Activated naive CD4-positive, alpha-beta T cell treated with anti-CD3 and anti-CD28 coated beads, Interleukin-2, amount 10 ng/mL, durations not matched to agents 7 days and 5 days (primary cell): ENCODE data around the gene B3GAT1.

Experiments used
- CTCF ChIA-PET: fragments of 350-600 bp; sonication (Branson Sonifier 250); formaldehyde crosslinking; loops from one replicate; lab custom pipeline; 2021; ENCODE audit warnings: antibody characterized with exemption; lab: Charles Lee
- DNase-seq: peaks from one replicate; pipeline ENCODE4 v3.0.0-alpha.2; 2020
- H3K27ac Mint-ChIP-seq: one replicate; pipeline ENCODE4 v1.8.0; 2021; ENCODE audit warnings: mild to moderate bottlenecking, moderate library complexity, mixed read lengths
- H3K27me3 Mint-ChIP-seq: one replicate; pipeline ENCODE4 v1.8.0; 2021; ENCODE audit warnings: mild to moderate bottlenecking, mixed read lengths
- H3K36me3 Mint-ChIP-seq: one replicate; pipeline ENCODE4 v1.8.0; 2021; ENCODE audit warnings: mixed read lengths
- H3K4me1 Mint-ChIP-seq: one replicate; pipeline ENCODE4 v1.8.0; 2021; ENCODE audit warnings: mixed read lengths
- H3K4me3 Mint-ChIP-seq: one replicate; pipeline ENCODE4 v1.8.0; 2021; ENCODE audit warnings: mild to moderate bottlenecking, moderate library complexity, mixed read lengths
- H3K9me3 Mint-ChIP-seq: one replicate; pipeline ENCODE4 v1.8.0; 2021; ENCODE audit warnings: mixed read lengths

The B3GAT1 gene

DNA sequence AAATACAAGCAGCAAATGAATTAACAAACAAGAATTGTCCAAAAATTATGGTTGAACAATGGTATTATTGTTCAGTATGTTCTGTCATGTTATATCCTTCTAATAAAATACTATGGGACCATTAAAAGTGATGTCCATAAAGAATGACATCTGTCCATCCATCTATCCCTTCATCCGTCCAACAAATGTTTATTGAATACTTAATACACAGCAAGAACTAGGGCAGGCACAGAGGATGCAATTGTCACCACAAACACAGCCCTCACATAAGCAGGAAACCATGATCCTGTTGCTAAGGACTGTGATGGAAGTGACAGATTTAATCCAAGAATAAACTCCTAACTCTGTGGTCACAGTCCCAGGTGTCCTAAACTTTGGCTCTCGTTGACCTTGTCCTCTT is 20.7 kb upstream of the B3GAT1 start:
- CTCF ChIA-PET = no interaction called here
- H3K36me3 Mint-ChIP-seq = no peaks in the 10 kb centered on the region

GRCh38 chr11:134429106-134429505 is 17.1 kb upstream of the B3GAT1 start:
- H3K27ac Mint-ChIP-seq = no peak overlapping the region
- CTCF ChIA-PET = no interaction called here
- H3K9me3 Mint-ChIP-seq = no peaks in the 10 kb centered on the region

More for the DNA sequence above, 20.7 kb upstream of the B3GAT1 start:
- peaks cover 27% of the 10 kb centered on the region for H3K27me3 Mint-ChIP-seq
- H3K4me3 Mint-ChIP-seq = no peak overlapping the region
- no peaks in the 10 kb centered on the region for H3K4me1 Mint-ChIP-seq
- no peaks in the 10 kb centered on the region for H3K9me3 Mint-ChIP-seq
- no peak overlapping the region for H3K27ac Mint-ChIP-seq
- no peak for DNase-seq

DNA sequence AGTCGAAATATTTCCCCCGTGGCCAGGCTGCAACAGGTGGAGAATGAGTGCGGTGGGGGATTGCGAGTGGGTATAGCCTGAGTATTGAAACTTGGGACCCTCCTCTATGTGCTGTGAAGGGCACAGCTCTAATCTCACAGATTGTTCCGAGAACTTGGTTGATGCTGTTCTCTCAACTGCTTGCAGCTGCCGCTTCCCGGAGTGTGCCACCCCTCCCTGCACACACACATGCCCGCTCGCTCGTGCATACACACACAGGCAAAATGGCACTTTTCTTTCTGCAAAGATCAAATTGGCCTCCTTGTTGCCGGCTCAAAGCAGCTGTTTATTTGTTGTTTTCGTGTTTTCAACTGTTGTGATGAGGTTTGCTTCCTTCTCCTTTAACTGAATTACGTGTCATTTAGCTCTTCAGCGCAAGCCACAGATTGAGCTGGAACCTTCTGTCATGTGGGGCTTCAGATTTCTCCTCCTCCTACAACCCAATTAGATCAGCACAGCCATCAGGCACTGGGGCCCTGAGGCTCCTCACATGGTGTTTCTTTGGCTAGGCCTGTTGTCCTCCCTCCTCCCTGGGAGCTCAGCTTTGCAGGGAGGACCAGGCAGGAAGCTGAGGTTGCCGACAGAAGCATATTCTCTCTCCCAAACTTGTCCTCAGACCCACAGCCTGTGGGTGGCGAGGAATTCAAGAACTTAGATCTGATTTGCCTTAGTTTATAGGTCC is 13.9 kb upstream of the B3GAT1 start:
- no peaks in the 10 kb centered on the region for H3K4me1 Mint-ChIP-seq
- peaks cover 32% of the 10 kb centered on the region for H3K27me3 Mint-ChIP-seq
- no peaks in the 10 kb centered on the region for H3K36me3 Mint-ChIP-seq
- no peaks in the 10 kb centered on the region for H3K9me3 Mint-ChIP-seq
- no peak for DNase-seq
- CTCF ChIA-PET = no interaction called here
- no peak overlapping the region for H3K4me3 Mint-ChIP-seq
- no peak overlapping the region for H3K27ac Mint-ChIP-seq

More at GRCh38 chr11:134429106-134429505, 17.1 kb upstream of the B3GAT1 start:
- DNase-seq = no peak
- Mint-ChIP-seq H3K27me3 (peaks cover 27% of the 10 kb centered on the region), H3K4me1 (no peaks in the 10 kb centered on the region), H3K36me3 (no peaks in the 10 kb centered on the region), H3K4me3 (no peak overlapping the region)

- H3K4me1 Mint-ChIP-seq = no peaks in the 10 kb centered on the region
- H3K27me3 Mint-ChIP-seq = peaks cover 28% of the 10 kb centered on the region
- no peaks in the 10 kb centered on the region for H3K9me3 Mint-ChIP-seq
- CTCF ChIA-PET = no interaction called here
- no peak for DNase-seq
- H3K4me3 Mint-ChIP-seq = no peak overlapping the region
- H3K27ac Mint-ChIP-seq = no peak overlapping the region
- no peaks in the 10 kb centered on the region for H3K36me3 Mint-ChIP-seq
Measured at GRCh38 chr11:134425413-134425812, 13.4 kb upstream of the B3GAT1 start.

DNA sequence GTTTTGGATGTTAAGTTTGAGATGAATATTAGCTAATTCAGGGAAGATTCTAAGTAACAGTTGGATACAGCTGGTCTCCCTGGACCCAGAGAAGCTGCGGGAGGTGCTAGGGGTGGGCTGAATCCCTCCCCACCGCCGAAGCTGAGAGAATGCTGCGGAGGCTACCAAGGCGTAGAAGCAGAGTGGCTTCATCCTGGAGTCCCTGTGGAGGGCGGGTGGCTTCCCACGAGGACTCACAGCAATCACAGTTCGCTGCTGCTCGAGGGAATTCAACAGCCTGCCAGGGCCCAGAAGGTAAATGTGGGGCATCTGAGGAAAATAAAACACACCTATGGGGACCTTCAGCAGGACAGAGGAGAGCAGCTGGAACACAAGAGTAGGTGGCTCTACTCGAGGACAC is 11.1 kb upstream of the B3GAT1 start:
- no peak for DNase-seq
- CTCF ChIA-PET = no interaction called here
- Mint-ChIP-seq H3K4me3 (no peak overlapping the region), H3K27me3 (peaks cover 29% of the 10 kb centered on the region), H3K36me3 (no peaks in the 10 kb centered on the region), H3K9me3 (no peaks in the 10 kb centered on the region), H3K27ac (no peak overlapping the region), H3K4me1 (no peaks in the 10 kb centered on the region)

- no peak for DNase-seq
- Mint-ChIP-seq H3K27me3 (peaks cover 67% of the 10 kb centered on the region), H3K36me3 (no peaks in the 10 kb centered on the region), H3K9me3 (no peaks in the 10 kb centered on the region), H3K27ac (no peak overlapping the region), H3K4me3 (no peak overlapping the region), H3K4me1 (peaks cover 5% of the 10 kb centered on the region)
- CTCF ChIA-PET = no interaction called here
Measured at GRCh38 chr11:134417871-134418840, 6.1 kb upstream of the B3GAT1 start.

DNA sequence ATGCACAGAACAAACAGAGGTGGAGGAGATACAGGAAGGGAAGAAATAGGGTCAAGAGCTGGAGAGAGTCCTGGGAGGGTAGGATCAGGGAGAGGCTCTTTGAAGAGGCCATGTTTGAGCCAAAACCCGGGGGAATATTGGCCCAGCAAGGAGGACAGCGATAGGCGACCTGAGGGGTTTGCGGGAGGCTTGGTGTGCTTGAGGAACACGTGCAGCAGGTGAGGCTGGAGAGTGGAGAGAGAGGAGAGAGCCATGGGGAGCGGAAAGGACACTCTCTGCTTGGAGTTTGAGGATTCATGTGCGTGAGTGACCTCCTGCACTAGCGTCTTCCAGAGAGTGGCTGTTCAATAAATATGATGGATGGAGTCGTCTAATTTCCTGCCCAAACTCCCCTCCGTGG is 4.7 kb upstream of the B3GAT1 start:
- CTCF ChIA-PET = no interaction called here
- Mint-ChIP-seq H3K27ac (no peak overlapping the region), H3K9me3 (no peaks in the 10 kb centered on the region), H3K4me1 (peaks cover 7% of the 10 kb centered on the region), H3K4me3 (no peak overlapping the region), H3K36me3 (no peaks in the 10 kb centered on the region), H3K27me3 (peaks cover 68% of the 10 kb centered on the region)
- DNase-seq = no peak

- H3K9me3 Mint-ChIP-seq = no peaks in the 10 kb centered on the region
- no peak overlapping the region for H3K27ac Mint-ChIP-seq
- CTCF ChIA-PET = no interaction called here
- no peak for DNase-seq
- H3K4me1 Mint-ChIP-seq = peaks cover 11% of the 10 kb centered on the region
- no peaks in the 10 kb centered on the region for H3K36me3 Mint-ChIP-seq
- peaks cover 85% of the 10 kb centered on the region for H3K27me3 Mint-ChIP-seq
- H3K4me3 Mint-ChIP-seq = no peak overlapping the region
Measured at GRCh38 chr11:134414766-134415765, 3.0 kb upstream of the B3GAT1 start.

DNA sequence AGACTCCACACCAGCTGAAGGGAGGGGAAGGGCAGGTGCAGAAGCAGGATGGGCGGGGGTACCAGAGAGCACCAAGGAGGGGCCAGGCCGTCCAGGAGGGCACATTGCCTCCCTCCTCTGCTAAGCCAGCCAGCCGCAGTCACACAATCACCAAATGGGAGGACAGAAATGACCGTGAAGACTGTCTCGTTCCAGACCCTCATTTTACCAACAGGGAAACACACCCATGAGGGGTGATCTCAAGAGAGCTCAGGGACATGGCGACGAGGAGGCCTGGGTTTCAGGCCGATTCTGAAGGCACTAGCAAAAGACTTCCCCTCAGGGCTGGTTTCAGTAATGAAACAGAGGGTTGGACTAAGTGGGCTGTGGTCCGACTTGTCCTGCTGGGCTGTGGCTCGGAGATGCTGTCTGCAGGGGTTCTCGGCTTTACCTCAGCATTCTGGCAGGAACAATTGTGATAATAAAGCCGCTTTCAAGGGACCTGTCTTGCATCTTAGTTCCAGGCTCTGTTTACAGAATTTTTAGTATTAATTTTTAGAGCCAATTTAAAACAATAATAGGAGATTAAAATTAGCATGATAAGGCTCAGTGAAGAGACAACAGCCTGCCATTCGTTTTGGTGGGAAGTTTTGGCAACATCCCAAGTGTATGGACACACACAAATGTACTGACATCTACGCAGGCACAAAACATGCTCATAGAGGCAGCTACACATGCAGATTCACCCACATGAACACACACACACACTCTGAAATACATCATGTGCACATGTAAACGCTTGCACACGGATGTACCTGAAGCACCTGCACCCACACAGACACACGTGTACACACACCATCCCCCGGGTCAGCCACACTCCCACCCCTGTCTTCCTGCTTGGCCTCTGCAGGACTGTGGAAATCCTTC is 2.0 kb upstream of the B3GAT1 start:
- no peak for DNase-seq
- H3K9me3 Mint-ChIP-seq = no peaks in the 10 kb centered on the region
- no peaks in the 10 kb centered on the region for H3K36me3 Mint-ChIP-seq
- H3K4me3 Mint-ChIP-seq = no peak overlapping the region
- no peak overlapping the region for H3K27ac Mint-ChIP-seq
- H3K4me1 Mint-ChIP-seq = peaks cover 11% of the 10 kb centered on the region
- peaks cover 90% of the 10 kb centered on the region for H3K27me3 Mint-ChIP-seq
- CTCF ChIA-PET = no interaction called here

GRCh38 chr11:134413043-134413825 is 1.2 kb upstream of the B3GAT1 start:
- Mint-ChIP-seq H3K27ac (no peak overlapping the region), H3K9me3 (no peaks in the 10 kb centered on the region), H3K36me3 (no peaks in the 10 kb centered on the region), H3K4me3 (peak overlapping the region; percentile 52), H3K27me3 (peaks cover 88% of the 10 kb centered on the region), H3K4me1 (peaks cover 11% of the 10 kb centered on the region)
- no peak for DNase-seq
- CTCF ChIA-PET = no interaction called here

DNA sequence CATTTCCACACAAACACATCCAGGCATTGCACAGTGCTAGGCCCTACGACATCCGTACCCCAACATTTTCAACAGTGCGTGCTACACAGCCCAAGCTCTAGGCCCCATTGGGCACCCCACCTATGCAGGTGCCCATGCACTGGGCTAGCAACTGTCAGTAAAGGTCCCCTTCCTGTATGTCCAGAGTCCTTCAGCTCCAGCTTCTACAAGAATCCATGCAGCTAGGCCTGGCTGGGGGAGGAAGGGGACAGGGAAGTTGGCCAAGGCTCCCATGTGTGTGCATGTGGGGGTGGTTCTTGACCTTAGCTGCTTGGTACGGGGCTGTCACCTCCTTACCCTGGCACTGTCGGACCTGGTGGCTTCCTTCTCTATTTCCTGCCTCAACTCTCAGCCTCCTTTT is 1.3 kb downstream of the B3GAT1 start:
- no peaks in the 10 kb centered on the region for H3K9me3 Mint-ChIP-seq
- no peak for DNase-seq
- peaks cover 85% of the 10 kb centered on the region for H3K27me3 Mint-ChIP-seq
- H3K4me3 Mint-ChIP-seq = peak overlapping the region; percentile 52
- CTCF ChIA-PET = no interaction called here
- H3K4me1 Mint-ChIP-seq = peaks cover 11% of the 10 kb centered on the region
- no peak overlapping the region for H3K27ac Mint-ChIP-seq
- H3K36me3 Mint-ChIP-seq = no peaks in the 10 kb centered on the region

DNA sequence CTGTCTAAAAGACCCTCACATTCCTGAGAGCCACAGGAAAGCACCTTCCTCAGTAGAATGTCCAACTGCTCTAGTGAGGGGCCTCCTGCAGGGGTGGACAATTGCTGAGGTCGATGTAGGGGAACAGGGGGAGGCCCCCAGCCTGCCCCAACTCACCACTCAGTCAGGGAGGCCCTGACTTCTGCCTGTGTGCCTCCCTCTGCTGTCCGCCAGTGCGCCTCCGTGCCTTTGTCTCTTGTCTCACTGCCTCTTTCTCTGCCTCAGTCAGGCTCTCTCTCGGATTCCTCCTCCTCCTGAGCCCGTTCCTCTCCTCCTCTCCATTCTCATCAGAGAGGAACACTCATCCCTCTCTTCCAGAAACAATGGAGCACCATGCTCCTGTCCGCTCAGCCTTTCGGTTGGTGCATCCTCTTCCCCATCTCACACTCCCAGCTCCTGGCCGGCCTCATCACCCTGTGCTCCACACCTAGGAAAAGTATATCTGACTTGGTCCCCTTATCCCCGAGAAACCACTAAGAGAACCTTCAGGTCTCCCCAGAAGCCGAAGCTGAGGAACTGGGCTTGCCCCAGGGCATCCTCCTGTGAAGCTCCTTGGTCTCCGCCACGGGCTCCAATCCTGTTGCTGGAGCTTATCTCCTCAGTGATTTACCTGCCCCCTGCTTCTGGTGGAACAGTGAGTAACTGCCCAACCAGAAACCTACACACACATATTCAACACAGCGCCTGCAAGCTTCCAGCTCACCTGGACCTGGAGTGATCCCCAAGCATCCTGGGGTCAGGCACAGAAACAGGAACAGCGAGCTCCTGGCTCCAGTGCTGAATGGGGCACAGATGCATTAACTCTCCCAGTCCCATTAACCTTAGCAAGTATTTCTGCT is 2.3 kb downstream of the B3GAT1 start:
- Mint-ChIP-seq H3K9me3 (no peaks in the 10 kb centered on the region), H3K4me3 (no peak overlapping the region), H3K4me1 (peaks cover 11% of the 10 kb centered on the region), H3K27ac (no peak overlapping the region), H3K27me3 (peaks cover 83% of the 10 kb centered on the region), H3K36me3 (no peaks in the 10 kb centered on the region)
- CTCF ChIA-PET = no interaction called here
- no peak for DNase-seq
